Stimulated activated CD4-positive, alpha-beta T cell treated with anti-CD3 and anti-CD28 coated beads, Interleukin-4, amount 100 ng/mL, for 4 hours (primary cell): ENCODE data around the gene PSMD13.
"Not testable (repeated sequence)": the region's sequence is repeated elsewhere in the genome, so short reads cannot be mapped to it uniquely, and the experiment has no call there.

Experiments used
- DNase-seq, 2 experiments: peaks; one replicate each; pipeline ENCODE4 v3.0.0-alpha.2; 2020

The PSMD13 gene

GRCh38 chr11:220641-221215 is 16.0 kb upstream of the PSMD13 start:
- DNase-seq, result not testable (repeated sequence)

GRCh38 chr11:221539-221938 is 15.2 kb upstream of the PSMD13 start:
- no peak for DNase-seq

GRCh38 chr11:221998-222789 is 14.6 kb upstream of the PSMD13 start:
- DNase-seq, result no peak

- no peak for DNase-seq
Measured at GRCh38 chr11:223026-223789, 13.6 kb upstream of the PSMD13 start.

- no peak for DNase-seq
Measured at GRCh38 chr11:223884-224283, 12.9 kb upstream of the PSMD13 start.

- DNase-seq, result no peak
Measured at GRCh38 chr11:224424-224823, 12.4 kb upstream of the PSMD13 start.

GRCh38 chr11:225734-226453 is 10.9 kb upstream of the PSMD13 start:
- DNase-seq, result no peak

- DNase-seq, result no peak
Measured at GRCh38 chr11:227824-228379, 8.9 kb upstream of the PSMD13 start.

GRCh38 chr11:230431-230830 is 6.3 kb upstream of the PSMD13 start:
- DNase-seq, result no peak

GRCh38 chr11:232783-233565 is 3.8 kb upstream of the PSMD13 start:
- DNase-seq, result no peak

GRCh38 chr11:235180-235579 is 1.6 kb upstream of the PSMD13 start:
- DNase-seq, result no peak

GRCh38 chr11:235609-235996 is 1.2 kb upstream of the PSMD13 start:
- peak in 1 of 2 experiments; percentile 79 for DNase-seq

GRCh38 chr11:235997-236773 is 591 bp upstream of the PSMD13 start, which contains the start of gene SIRT3:
TSS of gene SIRT3 (minus strand) at chr11:236342. CDS start at chr11:236328, 14 bp downstream.
- peak; percentile 77 to 83 for DNase-seq

- not testable (repeated sequence) for DNase-seq
Measured at GRCh38 chr11:238346-238745, 1.6 kb downstream of the PSMD13 start.

- DNase-seq, result no peak
Measured at GRCh38 chr11:240315-240714, 3.5 kb downstream of the PSMD13 start.

GRCh38 chr11:241634-242033 is 4.9 kb downstream of the PSMD13 start:
- DNase-seq, result no peak

GRCh38 chr11:244376-244775 is 7.6 kb downstream of the PSMD13 start:
- DNase-seq, result no peak

- no peak for DNase-seq
Measured at GRCh38 chr11:249062-249461, 12.3 kb downstream of the PSMD13 start.

GRCh38 chr11:250274-250673 is 13.5 kb downstream of the PSMD13 start:
- no peak for DNase-seq

- DNase-seq, result peak; percentile 60 to 73
Measured at GRCh38 chr11:250740-251299, 14.0 kb downstream of the PSMD13 start.

GRCh38 chr11:251550-251949 is 14.8 kb downstream of the PSMD13 start:
- DNase-seq, result no peak
